ENCODE measurements around the gene UBE2L3. TPM values are rescaled to one million over a fixed set of nuclear protein-coding genes. Genes with fewer than 3 reads are reported as not detected.

Gene UBE2L3
- total RNA-seq, 1 donor from 2014 or later, result 35.9 TPM

Other genes with a start within 250 kb of the UBE2L3 start
- not detected for gene RIMBP3B, start 184.0 kb upstream of the UBE2L3 start, total RNA-seq
- gene HIC2, start 150.3 kb upstream of the UBE2L3 start, total RNA-seq, result 2.1 TPM
- gene TMEM191C, start 100.3 kb upstream of the UBE2L3 start, total RNA-seq, result 4.2 TPM
- gene RIMBP3C, start 16.3 kb upstream of the UBE2L3 start, total RNA-seq, result 0.04 TPM
- gene YDJC, start 62.3 kb downstream of the UBE2L3 start, total RNA-seq, result 20.5 TPM
- gene CCDC116, start 65.0 kb downstream of the UBE2L3 start, total RNA-seq, result not detected
- gene SDF2L1, start 74.6 kb downstream of the UBE2L3 start, total RNA-seq, result 14.1 TPM
- gene PPIL2, start 98.3 kb downstream of the UBE2L3 start, total RNA-seq, result 31.3 TPM
- 0.36 TPM for gene YPEL1, start 168.1 kb downstream of the UBE2L3 start, total RNA-seq